ENCODE measurements around the gene CKAP5. TPM values are rescaled to one million over a fixed set of nuclear protein-coding genes. Genes with fewer than 3 reads are reported as not detected.
A peak's percentile ranks its signal among the peaks of the same experiment; 100 is the strongest.

Gene CKAP5
- total RNA-seq (2021) (168 to 174 TPM (median 171 TPM) in 3 replicates), Bru-seq, nascent RNA (percentile 85 among the genes with signal in this experiment)
- long read RNA-seq, experiment 1, full-length matches to known transcripts, result 503 of 878 reads
- long read RNA-seq, experiment 1, partial matches to known transcripts, result 238 of 878 reads
- long read RNA-seq, experiment 1, other reads (novel, unspliced or antisense), result 137 of 878 reads
- long read RNA-seq, experiment 2, full-length matches to known transcripts, result 12 of 164 reads
- long read RNA-seq, experiment 2, partial matches to known transcripts, result 99 of 164 reads
- long read RNA-seq, experiment 2, other reads (novel, unspliced or antisense), result 53 of 164 reads
- long read RNA-seq, experiment 3, partial matches to known transcripts, result 23 of 24 reads
- long read RNA-seq, experiment 3, other reads (novel, unspliced or antisense), result 1 of 24 reads

DNA sequence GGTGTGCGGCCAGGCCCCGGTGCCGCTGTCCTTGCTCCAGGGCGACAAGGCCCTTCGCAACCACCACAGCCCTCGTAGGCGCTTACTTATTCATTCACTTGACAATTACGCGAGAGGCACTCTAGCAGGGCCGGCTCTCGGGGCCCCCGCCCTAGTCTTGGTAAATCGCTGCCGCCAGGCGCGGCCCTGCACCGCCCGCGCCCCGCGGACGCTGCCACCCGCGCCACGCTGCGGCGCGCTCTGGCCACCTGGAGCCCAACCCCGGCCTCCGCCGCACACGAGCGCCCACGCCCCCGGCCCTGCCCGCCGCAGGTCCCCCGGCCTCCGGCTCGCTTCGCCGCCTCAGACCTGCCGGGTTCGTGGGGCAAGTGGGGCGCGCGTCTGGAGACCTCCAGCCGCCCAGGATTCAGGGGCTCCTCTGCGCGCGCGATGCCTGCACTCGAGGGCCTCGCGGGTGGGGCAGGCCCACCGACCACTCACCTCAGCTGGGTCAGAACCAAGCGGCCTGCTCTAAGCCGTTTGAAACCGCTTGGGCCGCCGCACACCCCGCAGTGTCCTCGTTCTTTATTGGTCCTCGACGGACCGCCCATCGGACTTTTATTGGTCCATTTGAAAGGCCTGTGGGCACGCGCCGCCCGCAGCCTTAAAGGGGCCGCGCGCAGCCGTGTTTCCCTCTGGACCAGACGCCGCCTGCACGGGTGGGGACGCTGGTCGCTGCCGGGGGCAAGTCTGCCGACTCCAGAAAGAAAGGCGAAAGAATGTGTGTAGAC, at the start of gene CKAP5:
Gene CKAP5, minus strand, starts transcription at position 541 of the 770 bp plus-strand sequence. CDS start 25,049 bp downstream, outside the sequence.
- ChIA-PET POLR2A (interaction anchor here (0.6 to 1.4 kb wide), 2 partner anchors 19 to 188 kb away, joined by 4 to 7 read pairs; no protein-coding TSS in a partner anchor), CTCF (interaction anchor here (1.1 kb wide), 1 partner anchor 509 kb away, joined by 4 read pairs; no protein-coding TSS in a partner anchor)
- Mint-ChIP-seq H3K27me3 (ENCODE audit: low read depth) (peaks cover 22% of the 10 kb centered on the region), H3K27ac (peak within 1 kb of the TSS; percentile 61), H3K4me1 (peaks cover 40% of the 10 kb centered on the region), H3K9me3 (peaks cover 16% of the 10 kb centered on the region), H3K36me3 (peaks cover 20% of the 10 kb centered on the region), H3K4me3 (peak within 1 kb of the TSS; percentile 92)
- ATAC-seq (peak; percentile 90), DNase-seq (ENCODE audit: low spot score) (peak; percentile 88)
- TF ChIP-seq SOX15 (CRISPR knock-in tag; IDR thresholded peaks at IDR 0.05) (no peak), TCF7 (CRISPR knock-in tag; IDR thresholded peaks at IDR 0.05; ENCODE audit: low read depth) (peak; percentile 39; the same call in 1 of the 2 replicates), ARID4B (CRISPR knock-in tag; IDR thresholded peaks at IDR 0.05; ENCODE audit: borderline replicate concordance) (peak; percentile 80; the same call in 1 of the 2 replicates), PREB (CRISPR knock-in tag; IDR thresholded peaks at IDR 0.05; ENCODE audit: borderline replicate concordance) (no peak), ZBTB21 (CRISPR knock-in tag; IDR thresholded peaks at IDR 0.05; ENCODE audit: borderline replicate concordance) (no peak), OVOL2 (CRISPR knock-in tag; IDR thresholded peaks at IDR 0.05; ENCODE audit: borderline replicate concordance) (no peak), ZNF138 (CRISPR knock-in tag; conservative IDR thresholded peaks at IDR 0.05) (no peak), HMGA2 (CRISPR knock-in tag; IDR thresholded peaks at IDR 0.05) (no peak), PRRX2 (CRISPR knock-in tag; IDR thresholded peaks at IDR 0.05) (no peak), ZNF263 (CRISPR knock-in tag; IDR thresholded peaks at IDR 0.05; ENCODE audit: low read depth) (0 out of 2 replicates have a peak, but pooled peaks have one; percentile 33), JUN (CRISPR knock-in tag; IDR thresholded peaks at IDR 0.05) (no peak), GTF2I (CRISPR knock-in tag; conservative IDR thresholded peaks at IDR 0.05) (no peak), ZNF512 (CRISPR knock-in tag; IDR thresholded peaks at IDR 0.05; ENCODE audit: borderline replicate concordance) (no peak)
- TF ChIP-seq, protein P1, sequence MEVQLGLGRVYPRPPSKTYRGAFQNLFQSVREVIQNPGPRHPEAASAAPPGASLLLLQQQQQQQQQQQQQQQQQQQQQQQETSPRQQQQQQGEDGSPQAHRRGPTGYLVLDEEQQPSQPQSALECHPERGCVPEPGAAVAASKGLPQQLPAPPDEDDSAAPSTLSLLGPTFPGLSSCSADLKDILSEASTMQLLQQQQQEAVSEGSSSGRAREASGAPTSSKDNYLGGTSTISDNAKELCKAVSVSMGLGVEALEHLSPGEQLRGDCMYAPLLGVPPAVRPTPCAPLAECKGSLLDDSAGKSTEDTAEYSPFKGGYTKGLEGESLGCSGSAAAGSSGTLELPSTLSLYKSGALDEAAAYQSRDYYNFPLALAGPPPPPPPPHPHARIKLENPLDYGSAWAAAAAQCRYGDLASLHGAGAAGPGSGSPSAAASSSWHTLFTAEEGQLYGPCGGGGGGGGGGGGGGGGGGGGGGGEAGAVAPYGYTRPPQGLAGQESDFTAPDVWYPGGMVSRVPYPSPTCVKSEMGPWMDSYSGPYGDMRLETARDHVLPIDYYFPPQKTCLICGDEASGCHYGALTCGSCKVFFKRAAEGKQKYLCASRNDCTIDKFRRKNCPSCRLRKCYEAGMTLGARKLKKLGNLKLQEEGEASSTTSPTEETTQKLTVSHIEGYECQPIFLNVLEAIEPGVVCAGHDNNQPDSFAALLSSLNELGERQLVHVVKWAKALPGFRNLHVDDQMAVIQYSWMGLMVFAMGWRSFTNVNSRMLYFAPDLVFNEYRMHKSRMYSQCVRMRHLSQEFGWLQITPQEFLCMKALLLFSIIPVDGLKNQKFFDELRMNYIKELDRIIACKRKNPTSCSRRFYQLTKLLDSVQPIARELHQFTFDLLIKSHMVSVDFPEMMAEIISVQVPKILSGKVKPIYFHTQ (CRISPR knock-in tag; IDR thresholded peaks at IDR 0.05), result no peak
- TF ChIP-seq, protein P2, sequence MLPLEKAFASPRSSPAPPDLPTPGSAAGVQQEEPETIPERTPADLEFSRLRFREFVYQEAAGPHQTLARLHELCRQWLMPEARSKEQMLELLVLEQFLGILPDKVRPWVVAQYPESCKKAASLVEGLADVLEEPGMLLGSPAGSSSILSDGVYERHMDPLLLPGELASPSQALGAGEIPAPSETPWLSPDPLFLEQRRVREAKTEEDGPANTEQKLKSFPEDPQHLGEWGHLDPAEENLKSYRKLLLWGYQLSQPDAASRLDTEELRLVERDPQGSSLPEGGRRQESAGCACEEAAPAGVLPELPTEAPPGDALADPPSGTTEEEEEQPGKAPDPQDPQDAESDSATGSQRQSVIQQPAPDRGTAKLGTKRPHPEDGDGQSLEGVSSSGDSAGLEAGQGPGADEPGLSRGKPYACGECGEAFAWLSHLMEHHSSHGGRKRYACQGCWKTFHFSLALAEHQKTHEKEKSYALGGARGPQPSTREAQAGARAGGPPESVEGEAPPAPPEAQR (CRISPR knock-in tag; IDR thresholded peaks at IDR 0.05), result no peak
- TF ChIP-seq, protein P3, sequence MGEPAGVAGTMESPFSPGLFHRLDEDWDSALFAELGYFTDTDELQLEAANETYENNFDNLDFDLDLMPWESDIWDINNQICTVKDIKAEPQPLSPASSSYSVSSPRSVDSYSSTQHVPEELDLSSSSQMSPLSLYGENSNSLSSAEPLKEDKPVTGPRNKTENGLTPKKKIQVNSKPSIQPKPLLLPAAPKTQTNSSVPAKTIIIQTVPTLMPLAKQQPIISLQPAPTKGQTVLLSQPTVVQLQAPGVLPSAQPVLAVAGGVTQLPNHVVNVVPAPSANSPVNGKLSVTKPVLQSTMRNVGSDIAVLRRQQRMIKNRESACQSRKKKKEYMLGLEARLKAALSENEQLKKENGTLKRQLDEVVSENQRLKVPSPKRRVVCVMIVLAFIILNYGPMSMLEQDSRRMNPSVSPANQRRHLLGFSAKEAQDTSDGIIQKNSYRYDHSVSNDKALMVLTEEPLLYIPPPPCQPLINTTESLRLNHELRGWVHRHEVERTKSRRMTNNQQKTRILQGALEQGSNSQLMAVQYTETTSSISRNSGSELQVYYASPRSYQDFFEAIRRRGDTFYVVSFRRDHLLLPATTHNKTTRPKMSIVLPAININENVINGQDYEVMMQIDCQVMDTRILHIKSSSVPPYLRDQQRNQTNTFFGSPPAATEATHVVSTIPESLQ (CRISPR knock-in tag; IDR thresholded peaks at IDR 0.05), result no peak
- TF ChIP-seq, protein P4, sequence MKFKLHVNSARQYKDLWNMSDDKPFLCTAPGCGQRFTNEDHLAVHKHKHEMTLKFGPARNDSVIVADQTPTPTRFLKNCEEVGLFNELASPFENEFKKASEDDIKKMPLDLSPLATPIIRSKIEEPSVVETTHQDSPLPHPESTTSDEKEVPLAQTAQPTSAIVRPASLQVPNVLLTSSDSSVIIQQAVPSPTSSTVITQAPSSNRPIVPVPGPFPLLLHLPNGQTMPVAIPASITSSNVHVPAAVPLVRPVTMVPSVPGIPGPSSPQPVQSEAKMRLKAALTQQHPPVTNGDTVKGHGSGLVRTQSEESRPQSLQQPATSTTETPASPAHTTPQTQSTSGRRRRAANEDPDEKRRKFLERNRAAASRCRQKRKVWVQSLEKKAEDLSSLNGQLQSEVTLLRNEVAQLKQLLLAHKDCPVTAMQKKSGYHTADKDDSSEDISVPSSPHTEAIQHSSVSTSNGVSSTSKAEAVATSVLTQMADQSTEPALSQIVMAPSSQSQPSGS (CRISPR knock-in tag; IDR thresholded peaks at IDR 0.05; ENCODE audit: borderline replicate concordance, low read depth), result no peak
- TF ChIP-seq, protein P5, sequence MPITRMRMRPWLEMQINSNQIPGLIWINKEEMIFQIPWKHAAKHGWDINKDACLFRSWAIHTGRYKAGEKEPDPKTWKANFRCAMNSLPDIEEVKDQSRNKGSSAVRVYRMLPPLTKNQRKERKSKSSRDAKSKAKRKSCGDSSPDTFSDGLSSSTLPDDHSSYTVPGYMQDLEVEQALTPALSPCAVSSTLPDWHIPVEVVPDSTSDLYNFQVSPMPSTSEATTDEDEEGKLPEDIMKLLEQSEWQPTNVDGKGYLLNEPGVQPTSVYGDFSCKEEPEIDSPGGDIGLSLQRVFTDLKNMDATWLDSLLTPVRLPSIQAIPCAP (CRISPR knock-in tag; IDR thresholded peaks at IDR 0.05), result peak; percentile 58; the same call in 1 of the 2 replicates
